ENCODE measurements around the gene LAMTOR4.

Gene LAMTOR4

GRCh38 chr7:100154651-100155491 is 6.2 kb downstream of the LAMTOR4 start:
- no peak for DNase-seq

- no peak for DNase-seq
Observed at GRCh38 chr7:100155553-100156317, 7.0 kb downstream of the LAMTOR4 start.

GRCh38 chr7:100156331-100157068 is 7.8 kb downstream of the LAMTOR4 start:
- DNase-seq = peak; percentile 56

GRCh38 chr7:100157069-100157333 is 8.3 kb downstream of the LAMTOR4 start:
- DNase-seq = no peak

GRCh38 chr7:100157334-100158228 is 8.9 kb downstream of the LAMTOR4 start:
- peak in 1 of 2 experiments; percentile 7 for DNase-seq

- peak; percentile 81 to 82 for DNase-seq
Observed at GRCh38 chr7:100158229-100159098, 9.7 kb downstream of the LAMTOR4 start, which contains the start of gene TRAPPC14. Gene TRAPPC14 (minus strand): TSS chr7:100158723. CDS start chr7:100158499, 224 bp downstream.

- peak in 1 of 2 experiments; percentile 14 for DNase-seq
Observed at GRCh38 chr7:100159099-100159623, 10.4 kb downstream of the LAMTOR4 start.

GRCh38 chr7:100160067-100160466 is 11.3 kb downstream of the LAMTOR4 start:
- DNase-seq = no peak

- DNase-seq = no peak
Observed at GRCh38 chr7:100163006-100163531, 14.4 kb downstream of the LAMTOR4 start.

GRCh38 chr7:100163871-100164270 is 15.2 kb downstream of the LAMTOR4 start:
- DNase-seq = no peak

- DNase-seq = no peak
Observed at GRCh38 chr7:100166317-100166940, 17.7 kb downstream of the LAMTOR4 start.

GRCh38 chr7:100166970-100167911 is 18.5 kb downstream of the LAMTOR4 start:
- DNase-seq = peak in 1 of 2 experiments; percentile 8

- DNase-seq = peak in 1 of 2 experiments; percentile 14
Observed at GRCh38 chr7:100167912-100168323, 19.2 kb downstream of the LAMTOR4 start.

- DNase-seq = no peak
Observed at GRCh38 chr7:100169147-100169850, 20.6 kb downstream of the LAMTOR4 start.

- DNase-seq = no peak
Observed at GRCh38 chr7:100170101-100170897, 21.6 kb downstream of the LAMTOR4 start.

- DNase-seq = no peak
Observed at GRCh38 chr7:100171087-100171681, 22.5 kb downstream of the LAMTOR4 start.

GRCh38 chr7:100171840-100172239 is 23.1 kb downstream of the LAMTOR4 start:
- no peak for DNase-seq

Data from Kasumi-1 (cell line).